Suppressor macrophage treated with lipopolysaccharide for 1 hour (primary cell): Measurements from ENCODE around the gene SESTD1.
A peak's percentile ranks its signal among the peaks of the same experiment; 100 is the strongest.

Experiments
- DNase-seq, 3 donors: peaks; one replicate each; pipeline ENCODE4 v3.0.0-alpha.2; 2020 to 2022

SESTD1 gene, protein sequence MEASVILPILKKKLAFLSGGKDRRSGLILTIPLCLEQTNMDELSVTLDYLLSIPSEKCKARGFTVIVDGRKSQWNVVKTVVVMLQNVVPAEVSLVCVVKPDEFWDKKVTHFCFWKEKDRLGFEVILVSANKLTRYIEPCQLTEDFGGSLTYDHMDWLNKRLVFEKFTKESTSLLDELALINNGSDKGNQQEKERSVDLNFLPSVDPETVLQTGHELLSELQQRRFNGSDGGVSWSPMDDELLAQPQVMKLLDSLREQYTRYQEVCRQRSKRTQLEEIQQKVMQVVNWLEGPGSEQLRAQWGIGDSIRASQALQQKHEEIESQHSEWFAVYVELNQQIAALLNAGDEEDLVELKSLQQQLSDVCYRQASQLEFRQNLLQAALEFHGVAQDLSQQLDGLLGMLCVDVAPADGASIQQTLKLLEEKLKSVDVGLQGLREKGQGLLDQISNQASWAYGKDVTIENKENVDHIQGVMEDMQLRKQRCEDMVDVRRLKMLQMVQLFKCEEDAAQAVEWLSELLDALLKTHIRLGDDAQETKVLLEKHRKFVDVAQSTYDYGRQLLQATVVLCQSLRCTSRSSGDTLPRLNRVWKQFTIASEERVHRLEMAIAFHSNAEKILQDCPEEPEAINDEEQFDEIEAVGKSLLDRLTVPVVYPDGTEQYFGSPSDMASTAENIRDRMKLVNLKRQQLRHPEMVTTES

DNA sequence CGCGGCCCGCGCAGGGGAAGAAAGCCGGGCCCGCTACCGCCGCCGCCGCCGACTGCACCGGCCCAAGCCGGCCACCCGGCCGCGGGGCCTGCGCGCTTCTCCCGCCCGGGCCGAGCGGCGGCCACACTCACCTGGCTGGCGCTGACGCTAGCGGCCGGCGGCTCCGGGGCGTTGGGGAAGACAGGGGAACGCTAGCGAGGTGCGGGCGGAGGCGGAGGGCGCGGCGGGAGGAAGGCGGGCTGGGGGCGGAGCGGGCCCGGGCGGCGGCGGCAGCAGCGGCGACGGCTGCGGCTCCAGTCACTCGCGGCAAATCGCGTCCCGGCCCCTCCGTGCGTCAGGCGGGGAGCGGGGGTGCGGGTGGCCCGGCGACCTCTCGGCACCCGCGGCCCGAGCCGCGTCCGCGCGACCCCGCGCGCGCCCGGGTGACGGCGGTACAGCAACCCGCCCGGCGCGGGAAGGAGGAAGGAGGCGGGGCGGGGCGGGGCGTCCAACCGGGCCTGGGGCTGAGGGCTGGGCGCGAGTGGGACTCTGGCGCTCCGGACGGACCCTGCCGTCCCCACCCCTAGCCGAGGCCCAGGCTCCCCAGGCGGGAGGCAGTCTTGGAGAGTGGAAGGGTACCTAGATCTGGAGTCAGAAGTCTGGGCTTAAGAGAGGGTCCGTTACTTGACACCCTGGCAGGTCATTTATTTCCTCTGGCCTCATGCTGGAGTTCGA, at the start of gene SESTD1:
Gene SESTD1, minus strand, starts transcription at position 465 of the 714 bp plus-strand sequence. CDS start 72,991 bp downstream, outside the sequence.
- DNase-seq, result peak; percentile 71 to 92 (median 83)

DNA sequence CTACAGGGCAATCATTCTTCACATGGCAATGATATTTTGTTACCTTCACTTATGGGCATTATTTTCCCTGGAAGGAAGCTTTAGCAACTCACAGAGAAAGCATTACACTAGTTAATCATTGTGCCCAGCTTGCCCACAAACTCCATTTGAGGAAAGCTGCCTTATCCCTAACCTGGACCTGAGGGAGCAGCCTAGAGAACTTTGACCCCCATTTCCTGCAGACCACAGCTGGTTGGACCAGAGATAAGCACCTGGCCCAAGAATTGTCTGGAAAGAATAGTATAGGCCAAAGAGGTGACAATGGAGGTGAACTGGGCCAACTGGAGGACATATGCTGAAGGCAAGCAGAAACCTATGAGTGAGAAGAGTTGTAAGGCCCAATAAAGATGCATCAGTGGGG, 48.4 kb upstream of the SESTD1 start:
- no peak for DNase-seq

GRCh38 chr2:179311101-179311500, 46.5 kb upstream of the SESTD1 start:
- DNase-seq, result no peak

GRCh38 chr2:179307616-179308371, 43.2 kb upstream of the SESTD1 start:
- no peak for DNase-seq

- DNase-seq, result no peak
Observed at GRCh38 chr2:179305125-179305524, 40.5 kb upstream of the SESTD1 start.

- no peak for DNase-seq
Observed at GRCh38 chr2:179304424-179304823, 39.8 kb upstream of the SESTD1 start.

GRCh38 chr2:179302764-179303571, 38.3 kb upstream of the SESTD1 start:
- DNase-seq, result no peak

DNA sequence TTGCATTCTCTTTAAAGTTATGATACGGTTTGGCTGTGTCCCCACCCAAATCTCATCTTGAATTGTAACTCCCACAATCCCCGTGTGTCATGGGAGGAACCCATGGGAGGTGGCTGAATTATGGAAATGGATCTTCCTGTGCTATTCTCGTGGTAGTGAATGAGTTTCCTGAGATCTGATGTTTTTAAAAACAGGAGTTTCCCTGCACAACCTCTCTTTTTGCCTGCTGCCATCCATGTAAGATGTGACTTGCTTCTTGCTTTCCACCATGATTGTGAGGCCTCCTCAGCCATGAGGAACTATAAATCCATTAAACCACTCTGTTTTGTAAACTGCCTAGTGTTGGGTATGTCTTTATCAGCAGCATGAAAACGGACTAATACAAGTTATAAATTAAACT, 37.5 kb upstream of the SESTD1 start:
- DNase-seq, result no peak

GRCh38 chr2:179298666-179299065, 34.0 kb upstream of the SESTD1 start:
- no peak for DNase-seq

- peak in 1 of 3 donors; percentile 5 for DNase-seq
Observed at GRCh38 chr2:179297927-179298326, 33.3 kb upstream of the SESTD1 start.

DNA sequence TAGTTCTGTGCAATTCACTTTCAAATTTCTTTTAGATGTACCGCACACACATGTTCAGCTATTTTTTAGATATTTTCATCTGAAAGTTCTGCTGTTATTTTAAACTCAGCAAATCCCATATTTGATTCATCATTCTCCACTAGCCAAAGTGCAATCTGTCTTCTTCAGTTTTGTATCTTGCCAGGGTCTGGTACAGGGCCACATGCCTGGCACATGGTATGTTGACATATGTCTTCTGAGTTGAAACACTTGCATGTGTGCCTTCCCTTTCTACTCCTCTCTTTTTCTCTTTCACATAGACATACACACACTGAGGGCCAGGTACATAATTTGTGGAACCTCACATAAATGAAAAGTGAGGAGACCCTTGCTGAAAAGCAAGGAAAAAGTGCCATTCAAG, 25.7 kb upstream of the SESTD1 start:
- no peak for DNase-seq

DNA sequence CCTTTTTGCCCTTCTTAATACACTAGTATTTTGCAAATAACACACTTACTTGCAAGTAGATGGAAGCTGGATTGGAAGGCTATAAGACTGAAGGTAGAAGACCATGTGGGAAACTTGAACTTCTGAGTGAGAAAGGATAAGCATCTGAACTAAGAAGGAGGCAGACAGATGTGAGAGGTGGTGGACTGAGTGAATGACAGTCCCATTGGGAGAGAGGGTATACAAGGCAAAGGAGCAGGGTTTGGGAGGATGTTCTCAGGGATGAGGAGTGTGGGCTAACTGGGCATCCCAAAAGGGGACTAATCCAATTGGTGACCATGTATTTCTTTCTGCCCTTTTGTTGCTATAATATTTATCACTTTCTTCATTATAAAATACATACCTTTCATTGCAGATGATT, 20.4 kb upstream of the SESTD1 start:
- no peak for DNase-seq

- DNase-seq, result no peak
Observed at GRCh38 chr2:179277429-179278196, 13.0 kb upstream of the SESTD1 start.

GRCh38 chr2:179275253-179276012, 10.8 kb upstream of the SESTD1 start:
- no peak for DNase-seq

- DNase-seq, result no peak
Observed at GRCh38 chr2:179274749-179275148, 10.1 kb upstream of the SESTD1 start.

DNA sequence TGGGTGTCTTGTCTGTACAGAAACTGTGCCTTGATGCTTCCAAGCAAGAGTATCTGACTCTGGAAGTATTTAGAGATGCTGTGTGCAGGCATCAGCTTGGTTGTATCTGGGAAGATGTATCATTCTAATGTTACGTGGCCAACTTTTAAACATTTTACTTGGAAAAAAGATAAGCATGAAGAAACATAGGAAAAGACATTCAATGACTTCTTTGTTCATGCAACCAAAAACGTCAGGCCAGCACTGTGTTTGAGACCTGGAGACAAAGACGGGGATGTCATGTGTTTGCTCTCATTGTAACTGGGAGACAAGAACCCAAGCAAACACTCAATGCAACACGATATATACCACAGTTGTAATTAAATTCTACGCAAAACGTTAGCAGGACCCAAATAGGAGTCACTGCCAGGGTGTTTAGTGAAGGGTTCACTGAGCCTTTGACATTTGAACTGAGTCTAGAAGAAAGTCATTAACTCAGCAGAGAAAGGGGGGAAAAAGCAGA, 8.9 kb upstream of the SESTD1 start:
- DNase-seq, result no peak

DNA sequence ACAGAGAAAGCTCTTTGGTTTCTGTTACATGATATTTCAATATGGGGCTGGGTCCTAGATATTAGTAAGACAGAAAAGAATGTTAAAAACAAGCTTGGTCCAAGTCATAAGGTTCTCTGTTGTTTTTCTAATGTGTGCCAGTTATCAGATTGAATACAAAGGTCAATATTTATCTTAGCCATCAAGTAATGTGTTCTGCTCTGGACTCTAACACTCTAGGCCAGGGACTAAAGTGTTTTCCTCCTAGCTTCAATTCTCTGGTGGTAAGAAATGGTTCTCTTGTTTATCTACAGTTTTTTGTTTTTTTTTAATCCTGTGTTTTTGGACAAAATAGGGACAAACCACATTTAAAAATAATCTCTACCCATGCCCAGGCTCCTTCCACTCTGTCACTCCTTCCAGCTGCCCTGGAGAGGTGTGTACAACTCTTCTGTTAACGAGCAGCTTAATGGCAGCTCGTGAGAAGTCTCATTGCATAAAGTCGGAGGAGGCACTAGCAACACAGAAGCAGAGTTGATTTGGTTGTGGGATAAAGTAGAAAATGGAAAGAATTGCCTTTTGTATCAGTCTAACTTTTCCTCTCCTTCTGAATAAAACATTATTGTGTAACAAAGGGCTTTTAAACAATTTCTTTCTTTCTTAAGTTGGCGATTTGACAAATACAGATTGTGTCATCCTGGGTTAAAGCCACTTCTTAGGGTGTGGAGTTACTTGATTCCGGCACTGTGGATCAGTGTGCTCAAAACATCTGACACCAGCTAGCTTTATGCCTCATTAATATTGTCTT, 8.0 kb upstream of the SESTD1 start:
- DNase-seq, result peak in 1 of 3 donors; percentile 22

- no peak for DNase-seq
Observed at GRCh38 chr2:179270689-179271088, 6.1 kb upstream of the SESTD1 start.

DNA sequence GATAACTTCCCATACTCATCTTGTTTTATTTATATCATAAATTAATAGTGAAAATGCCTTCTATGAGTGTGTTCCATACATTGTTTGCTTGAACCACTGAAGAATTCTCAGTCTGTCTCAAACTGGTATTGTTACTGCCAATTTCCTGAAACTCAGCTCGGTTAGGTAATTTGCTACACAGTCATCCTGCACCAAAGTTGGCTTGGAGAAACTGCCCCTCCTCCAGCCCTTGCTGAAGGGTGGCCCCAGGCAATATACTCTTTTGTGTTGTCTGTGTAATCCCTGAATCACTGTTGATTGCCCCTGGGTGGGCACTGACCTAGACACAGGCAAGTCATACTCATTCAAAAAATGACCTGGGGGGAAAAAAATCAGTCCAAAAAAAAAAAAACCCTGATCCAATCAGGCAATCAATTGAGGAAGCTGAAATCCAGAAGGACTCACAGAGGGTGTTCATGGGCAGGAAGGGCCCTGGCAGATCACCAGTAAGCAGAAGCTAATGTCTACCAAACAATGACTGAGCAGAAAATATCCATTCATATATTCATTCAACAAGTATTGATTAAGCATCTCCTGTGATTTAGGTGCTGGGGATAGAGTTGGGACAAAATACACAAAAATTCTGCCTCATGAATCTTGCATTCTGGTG, 3.8 kb upstream of the SESTD1 start:
- DNase-seq, result peak; percentile 61 to 78 (median 72)
